Gastrocnemius medialis (tissue), 4 donors: ENCODE measurements around the gene LCN15.

Experiments
- CTCF ChIP-seq, 5 experiments: fragments of 450-650 bp in 3 of 5; fragments of 200-600 bp in 2 of 5; sonication (generic) in 2 of 5; IDR thresholded peaks in 4 of 5; conservative IDR thresholded peaks in 1 of 5; 1 replicate in 4 of 5; 2 replicates in 1 of 5; pipeline ENCODE4 v1.5.1; 2016 to 2019; ENCODE audit warnings: antibody characterized with exemption in 5 of 5, mild to moderate bottlenecking in 3 of 5, moderate library complexity in 3 of 5
- POLR2A ChIP-seq, 2 donors: fragments of 450-650 bp; IDR thresholded peaks; one replicate each; pipeline ENCODE4 v1.6.1; 2017; ENCODE audit warnings: antibody characterized with exemption in 2 of 2, mild to moderate bottlenecking in 2 of 2, moderate library complexity in 2 of 2

- TF ChIP-seq POLR2A (IDR thresholded peaks at IDR 0.05) = no peak
- TF ChIP-seq CTCF (IDR thresholded peaks at IDR 0.05 in 4 of 5, conservative IDR thresholded peaks at IDR 0.05 in 1 of 5) = no peak
Observed at GRCh38 chr9:136803551-136804508, 39.5 kb upstream of the LCN15 start.
